ENCODE measurements around the gene HMGCLL1. TPM values are rescaled to one million over a fixed set of nuclear protein-coding genes. Genes with fewer than 3 reads are reported as not detected.

Gene HMGCLL1
- total RNA-seq, 2 donors from 2014 or later, result 1.8 to 2.3 TPM

DNA sequence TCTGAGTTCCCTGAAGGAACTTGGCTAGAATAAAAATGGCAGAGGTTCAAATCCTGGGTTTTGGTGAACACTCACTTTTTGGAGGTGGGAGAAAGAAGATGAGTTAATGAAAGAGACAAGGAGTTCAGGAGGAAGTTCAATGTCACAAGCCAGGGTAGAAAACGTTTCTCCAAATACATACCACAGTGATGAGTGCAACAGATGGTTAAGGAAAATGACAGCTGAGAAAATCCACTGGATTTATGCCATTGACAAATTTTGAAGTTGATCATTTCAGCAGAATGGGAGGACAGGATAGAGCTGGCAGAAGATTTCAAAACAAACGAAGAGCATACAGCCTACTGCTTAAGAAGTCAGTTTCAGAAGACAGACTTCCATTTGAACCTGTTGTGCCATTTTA, 129.0 kb downstream of the HMGCLL1 start:
- no peak for ATAC-seq
- Histone ChIP-seq H3K4me3 (no peak overlapping the region), H3K4me1 (peaks cover 5% of the 10 kb centered on the region), H3K9me3 (no peaks in the 10 kb centered on the region), H3K36me3 (replicated peaks in 1 of 2; ENCODE audit: insufficient read depth in 1 of 2, low read depth in 2 of 2) (no peaks in the 10 kb centered on the region), H3K27me3 (no peaks in the 10 kb centered on the region), H3K27ac (no peak overlapping the region)
- TF ChIP-seq POLR2A (IDR thresholded peaks at IDR 0.05) (no peak), CTCF (IDR thresholded peaks at IDR 0.05) (no peak)
- DNase-seq, result no peak
- intact Hi-C loops (cut with DNase I), result no loop called here
- WGBS, 2 donors, result 43 to 45% methylated on average over 2 of the region's 2 CpGs

GRCh38 chr6:55449225-55449624, 129.8 kb downstream of the HMGCLL1 start:
- Histone ChIP-seq H3K27ac (no peak overlapping the region), H3K4me1 (peaks cover 5% of the 10 kb centered on the region), H3K36me3 (replicated peaks in 1 of 2; ENCODE audit: insufficient read depth in 1 of 2, low read depth in 2 of 2) (no peaks in the 10 kb centered on the region), H3K9me3 (no peaks in the 10 kb centered on the region), H3K4me3 (no peak overlapping the region), H3K27me3 (no peaks in the 10 kb centered on the region)
- peak in 1 of 4 donors; percentile 6 for DNase-seq
- no peak for ATAC-seq
- intact Hi-C loops (cut with DNase I), result loop anchor here (10.0 kb wide), 1 partner anchor 506 kb away; no protein-coding TSS in a partner anchor
- no peak for TF ChIP-seq POLR2A (IDR thresholded peaks at IDR 0.05)
- TF ChIP-seq CTCF (IDR thresholded peaks at IDR 0.05), result no peak
- 42 to 52% methylated on average over 3 of the region's 3 CpGs for WGBS, 2 donors

GRCh38 chr6:55448451-55448850, 130.5 kb downstream of the HMGCLL1 start:
- H3K4me3 ChIP-seq, result no peak overlapping the region
- H3K9me3 ChIP-seq, result no peaks in the 10 kb centered on the region
- H3K36me3 ChIP-seq (replicated peaks in 1 of 2; ENCODE audit: insufficient read depth in 1 of 2, low read depth in 2 of 2), result no peaks in the 10 kb centered on the region
- intact Hi-C loops (cut with DNase I), result loop anchor here (10.0 kb wide), 1 partner anchor 506 kb away; no protein-coding TSS in a partner anchor
- peaks cover 12% of the 10 kb centered on the region for H3K4me1 ChIP-seq
- no peak overlapping the region for H3K27ac ChIP-seq
- H3K27me3 ChIP-seq, result no peaks in the 10 kb centered on the region
- ATAC-seq, result no peak
- TF ChIP-seq POLR2A (IDR thresholded peaks at IDR 0.05) (no peak), CTCF (IDR thresholded peaks at IDR 0.05) (no peak)
- no peak for DNase-seq

DNA sequence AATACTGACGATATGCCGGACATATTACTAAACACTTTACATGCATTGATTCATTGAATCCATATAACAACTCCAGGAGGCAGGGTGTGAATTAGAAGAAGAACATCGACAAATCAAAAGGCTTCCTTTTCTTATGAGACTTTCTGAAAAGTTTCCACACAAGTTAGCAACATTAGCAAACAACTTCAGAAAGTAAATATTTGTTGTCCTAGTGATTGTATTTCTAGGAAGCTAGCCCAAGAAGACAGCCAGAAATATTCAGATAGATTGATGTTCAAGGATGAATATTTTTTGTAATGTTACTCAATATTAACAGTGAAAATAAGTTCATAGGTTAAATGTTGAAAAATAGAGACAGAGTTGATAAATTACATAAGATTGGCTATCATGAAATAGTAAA, 131.1 kb downstream of the HMGCLL1 start:
- H3K4me3 ChIP-seq, result no peak overlapping the region
- H3K27ac ChIP-seq, result no peak overlapping the region
- TF ChIP-seq POLR2A (IDR thresholded peaks at IDR 0.05), result no peak
- TF ChIP-seq CTCF (IDR thresholded peaks at IDR 0.05), result no peak
- 25 to 29% methylated on average over 3 of the region's 3 CpGs for WGBS, 2 donors
- no peak for DNase-seq
- no peaks in the 10 kb centered on the region for H3K9me3 ChIP-seq
- intact Hi-C loops (cut with DNase I), result loop anchor here (10.0 kb wide), 1 partner anchor 507 kb away; no protein-coding TSS in a partner anchor
- peaks cover 18% of the 10 kb centered on the region for H3K4me1 ChIP-seq
- no peaks in the 10 kb centered on the region for H3K27me3 ChIP-seq
- ATAC-seq, result no peak
- H3K36me3 ChIP-seq (replicated peaks in 1 of 2; ENCODE audit: insufficient read depth in 1 of 2, low read depth in 2 of 2), result no peaks in the 10 kb centered on the region

- H3K4me3 ChIP-seq, result no peak overlapping the region
- peak in 6 of 7 experiments; percentile 39 to 65 (median 56) for TF ChIP-seq CTCF (IDR thresholded peaks at IDR 0.05)
- no peak for TF ChIP-seq POLR2A (IDR thresholded peaks at IDR 0.05)
- intact Hi-C loops (cut with DNase I), result loop anchor here (10.0 kb wide), 1 partner anchor 509 kb away; no protein-coding TSS in a partner anchor
- H3K4me1 ChIP-seq, result peaks cover 22% of the 10 kb centered on the region
- H3K36me3 ChIP-seq (replicated peaks in 1 of 2; ENCODE audit: insufficient read depth in 1 of 2, low read depth in 2 of 2), result no peaks in the 10 kb centered on the region
- H3K27ac ChIP-seq, result no peak overlapping the region
- H3K9me3 ChIP-seq, result no peaks in the 10 kb centered on the region
- peak; percentile 47 for ATAC-seq
- WGBS, 2 donors, result 0% methylated on average over 1 of the region's 1 CpG
- DNase-seq, result no peak
- H3K27me3 ChIP-seq, result no peaks in the 10 kb centered on the region
These were observed 133.3 kb downstream of the HMGCLL1 start for GRCh38 chr6:55445648-55446204.
